Fibroblast of pulmonary artery (primary cell): ENCODE measurements around the gene VCY1B.
"Not testable (repeated sequence)": the region's sequence is repeated elsewhere in the genome, so short reads cannot be mapped to it uniquely, and the experiment has no call there.

Source experiments
- DNase-seq: peaks from one replicate; pipeline ENCODE4 v3.0.0-alpha.2; 2010; ENCODE audit warnings: low read depth
- H3K4me3 ChIP-seq: replicated peaks from 2 replicates; pipeline ENCODE4 v1.5.1; 2011; ENCODE audit warnings: low read depth, mild to moderate bottlenecking, control low read depth, low read length, moderate library complexity
- CTCF ChIP-seq: IDR thresholded peaks from 2 replicates; pipeline ENCODE4 v1.5.1; 2011; ENCODE audit warnings: mild to moderate bottlenecking, control low read depth, low read length, inconsistent platforms; ENCODE audit errors: missing control alignments

VCY1B gene

GRCh38 chrY:14055927-14056326, at the start of gene VCY1B:
Gene VCY1B, plus strand, starts transcription at chrY:14056227. Its CDS starts 63 bp downstream, at chrY:14056290.
- DNase-seq, H3K4me3 ChIP-seq: not testable (repeated sequence)

- not testable (repeated sequence) for DNase-seq, H3K4me3 ChIP-seq
These were observed 44.1 kb upstream of the VCY1B start for GRCh38 chrY:14011916-14012315.

DNA sequence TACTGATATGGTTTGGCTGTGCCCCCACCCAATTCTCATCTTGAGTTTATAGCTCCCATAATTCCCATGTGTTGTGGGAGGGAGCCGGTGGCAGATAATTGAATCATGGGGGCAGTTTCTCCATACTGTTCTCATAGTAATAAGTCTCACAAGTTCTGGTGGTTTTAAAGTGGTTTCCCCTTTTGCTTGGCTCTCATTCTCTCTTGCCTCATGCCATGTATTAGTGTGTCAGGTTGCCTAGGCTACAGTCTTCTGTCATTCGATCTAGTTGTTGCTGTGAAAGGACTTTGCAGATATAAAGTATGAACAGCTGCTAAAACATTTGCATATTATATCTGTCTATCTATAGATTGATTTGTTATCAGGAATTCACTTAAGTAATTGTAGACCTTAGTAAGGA, 25.6 kb upstream of the VCY1B start:
- DNase-seq, H3K4me3 ChIP-seq: not testable (repeated sequence)

DNA sequence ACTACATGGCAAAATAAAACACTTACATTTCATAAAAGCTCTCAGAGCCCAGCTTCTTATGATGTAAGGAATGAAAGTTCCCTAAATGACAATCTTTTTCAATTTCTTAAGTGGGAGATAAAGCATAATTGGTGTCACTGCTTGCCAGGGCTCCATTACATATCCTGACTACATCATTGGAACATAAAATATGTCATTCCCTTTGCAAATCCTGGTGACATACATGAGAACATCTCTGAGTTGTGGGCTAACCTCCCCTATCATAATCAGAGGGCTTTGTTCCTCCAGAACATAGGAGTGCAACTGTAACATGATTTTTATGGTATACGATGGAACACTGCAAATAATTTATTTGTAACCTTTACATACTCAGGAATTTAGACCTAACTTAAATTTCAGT, 29.9 kb downstream of the VCY1B start:
- no peak for TF ChIP-seq CTCF
- no peak overlapping the region for H3K4me3 ChIP-seq
- DNase-seq: no peak
